ENCODE measurements around the gene XRN1.
A peak's percentile ranks its signal among the peaks of the same experiment; 100 is the strongest.
"Not testable (repeated sequence)": the region's sequence is repeated elsewhere in the genome, so short reads cannot be mapped to it uniquely, and the experiment has no call there.

The XRN1 gene

DNA sequence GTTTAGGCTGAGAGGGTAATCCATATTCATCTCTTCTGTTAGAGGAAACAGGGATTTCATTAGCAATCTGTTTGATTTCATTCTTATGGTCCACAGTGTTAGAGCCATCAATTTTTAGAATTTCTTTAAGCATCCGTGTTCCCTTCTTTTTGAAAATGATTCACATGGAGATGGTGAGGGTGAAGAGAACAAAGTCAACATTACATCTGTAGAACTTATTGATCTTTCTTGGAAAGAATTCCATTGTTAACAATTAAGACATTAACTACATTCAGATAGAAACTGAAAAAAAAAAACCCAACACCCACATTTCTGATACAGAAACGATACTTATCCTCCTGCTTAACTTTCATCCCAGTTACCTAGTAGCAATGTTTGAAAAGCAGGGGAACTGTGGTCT is 115.4 kb downstream of the XRN1 start:
- Histone ChIP-seq H3K27ac (ENCODE audit: low read depth, low read length, severe bottlenecking) (no peak overlapping the region), H3K4me1 (ENCODE audit: control insufficient read depth, insufficient read depth, low read length, poor library complexity, severe bottlenecking) (no peaks in the 10 kb centered on the region), H3K4me3 (ENCODE audit: extremely low read depth, insufficient read depth, low read length, poor library complexity, severe bottlenecking) (no peak overlapping the region), H3K9me3 (ENCODE audit: control insufficient read depth, low read length) (no peaks in the 10 kb centered on the region), H3K36me3 (ENCODE audit: control insufficient read depth, insufficient read depth, low read length) (peaks cover 41% of the 10 kb centered on the region)
- WGBS, 2 experiments (ENCODE audit: insufficient coverage in 2 of 2), result no CpG with 5 or more reads among the region's 2 CpGs

DNA sequence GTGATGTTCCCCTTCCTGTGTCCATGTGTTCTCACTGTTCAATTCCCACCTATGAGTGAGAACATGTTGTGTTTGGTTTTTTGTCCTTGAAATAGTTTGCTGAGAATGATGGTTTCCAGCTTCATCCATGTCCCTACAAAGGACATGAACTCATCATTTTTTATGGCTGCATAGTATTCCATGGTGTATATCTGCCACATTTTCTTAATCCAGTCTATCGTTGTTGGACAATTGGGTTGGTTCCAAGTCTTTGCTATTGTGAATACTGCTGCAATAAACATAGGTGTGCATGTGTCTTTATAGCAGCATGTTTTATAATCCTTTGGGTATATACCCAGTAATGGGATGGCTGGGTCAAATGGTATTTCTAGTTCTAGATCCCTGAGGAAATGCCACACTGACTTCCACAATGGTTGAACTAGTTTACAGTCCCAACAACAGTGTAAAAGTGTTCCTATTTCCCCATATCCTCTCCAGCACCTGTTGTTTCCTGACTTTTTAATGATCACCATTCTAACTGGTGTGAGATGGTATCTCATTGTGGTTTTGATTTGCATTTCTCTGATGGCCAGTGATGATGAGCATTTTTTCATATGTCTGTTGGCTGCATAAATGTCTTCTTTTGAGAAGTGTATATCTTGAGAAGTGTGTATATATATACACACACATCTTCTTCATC is 123.4 kb downstream of the XRN1 start:
- not testable (repeated sequence) for H3K27ac ChIP-seq (ENCODE audit: low read depth, low read length, severe bottlenecking); H3K4me1 ChIP-seq (ENCODE audit: control insufficient read depth, insufficient read depth, low read length, poor library complexity, severe bottlenecking); H3K4me3 ChIP-seq (ENCODE audit: extremely low read depth, insufficient read depth, low read length, poor library complexity, severe bottlenecking); H3K9me3 ChIP-seq (ENCODE audit: control insufficient read depth, low read length); H3K36me3 ChIP-seq (ENCODE audit: control insufficient read depth, insufficient read depth, low read length)
- no CpG with 5 or more reads among the region's 1 CpG for WGBS, 2 experiments (ENCODE audit: insufficient coverage in 2 of 2)

DNA sequence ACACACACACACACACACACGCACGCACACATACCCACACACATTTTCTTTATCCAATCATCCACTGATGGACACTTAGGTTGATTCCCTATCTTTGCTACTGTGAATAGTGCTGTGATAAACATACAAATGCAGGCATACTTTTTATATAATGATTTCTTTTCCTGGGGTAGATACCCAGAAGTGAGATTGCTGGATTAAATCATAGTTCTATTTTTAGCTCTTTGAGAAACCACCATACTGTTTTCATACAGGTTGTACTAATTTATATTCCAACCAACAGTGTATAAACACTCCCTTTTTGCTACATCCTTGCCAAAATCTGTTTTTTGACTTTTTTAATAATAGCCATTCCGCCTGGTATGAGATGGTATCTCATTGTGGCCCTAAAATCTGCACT is 127.9 kb downstream of the XRN1 start:
- 100% methylated on average over 1 of the region's 3 CpGs; no CpG with 5 or more reads in 1 of the 2 experiments for WGBS, 2 experiments (ENCODE audit: insufficient coverage in 2 of 2)
- no peak overlapping the region for H3K27ac ChIP-seq (ENCODE audit: low read depth, low read length, severe bottlenecking)
- no peak overlapping the region for H3K4me3 ChIP-seq (ENCODE audit: extremely low read depth, insufficient read depth, low read length, poor library complexity, severe bottlenecking)
- no peaks in the 10 kb centered on the region for H3K9me3 ChIP-seq (ENCODE audit: control insufficient read depth, low read length)
- peaks cover 12% of the 10 kb centered on the region for H3K4me1 ChIP-seq (ENCODE audit: control insufficient read depth, insufficient read depth, low read length, poor library complexity, severe bottlenecking)
- H3K36me3 ChIP-seq (ENCODE audit: control insufficient read depth, insufficient read depth, low read length), result no peaks in the 10 kb centered on the region

DNA sequence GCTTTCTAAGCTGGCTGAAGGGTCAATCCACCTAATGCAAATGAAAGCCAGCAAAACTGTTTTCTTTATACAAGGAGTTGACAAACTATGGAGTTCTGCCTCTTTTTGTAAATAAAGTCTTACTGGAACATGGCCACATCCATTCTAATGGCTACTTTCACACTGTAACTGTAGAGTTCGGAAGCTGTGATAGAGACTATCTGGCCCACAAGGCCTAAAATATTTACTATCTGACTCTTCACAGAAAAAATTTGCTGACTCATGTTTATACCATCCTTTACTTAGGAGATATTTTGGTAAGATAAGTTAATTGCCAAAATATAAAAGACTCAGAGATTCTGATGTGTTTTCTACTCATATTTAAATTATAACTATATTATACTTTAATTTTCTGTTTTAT is 128.7 kb downstream of the XRN1 start:
- H3K9me3 ChIP-seq (ENCODE audit: control insufficient read depth, low read length), result no peaks in the 10 kb centered on the region
- no peak overlapping the region for H3K4me3 ChIP-seq (ENCODE audit: extremely low read depth, insufficient read depth, low read length, poor library complexity, severe bottlenecking)
- H3K4me1 ChIP-seq (ENCODE audit: control insufficient read depth, insufficient read depth, low read length, poor library complexity, severe bottlenecking), result peaks cover 12% of the 10 kb centered on the region
- H3K27ac ChIP-seq (ENCODE audit: low read depth, low read length, severe bottlenecking), result no peak overlapping the region
- WGBS, 2 experiments (ENCODE audit: insufficient coverage in 2 of 2), result no CpG with 5 or more reads among the region's 1 CpG
- H3K36me3 ChIP-seq (ENCODE audit: control insufficient read depth, insufficient read depth, low read length), result no peaks in the 10 kb centered on the region

DNA sequence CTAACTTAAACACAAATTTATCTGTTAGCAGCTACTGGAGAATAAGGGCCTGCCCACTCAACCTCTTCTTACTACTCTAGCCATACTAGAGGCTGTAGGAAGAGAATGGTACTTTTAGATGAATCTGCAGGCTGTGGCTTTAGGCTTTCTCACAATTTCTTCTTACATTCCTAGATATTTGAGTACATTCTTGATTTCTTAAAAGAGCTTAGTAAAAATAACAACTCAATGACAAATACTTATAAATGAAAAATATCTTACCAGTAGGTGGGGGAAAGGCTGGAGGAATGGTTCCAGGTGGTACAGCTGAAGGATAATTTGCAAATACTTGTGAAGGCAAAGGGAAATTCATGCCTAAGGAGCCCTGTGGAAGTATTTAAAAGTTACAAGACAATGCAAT is 129.5 kb downstream of the XRN1 start:
- Histone ChIP-seq H3K4me1 (ENCODE audit: control insufficient read depth, insufficient read depth, low read length, poor library complexity, severe bottlenecking) (peaks cover 12% of the 10 kb centered on the region), H3K27ac (ENCODE audit: low read depth, low read length, severe bottlenecking) (no peak overlapping the region), H3K9me3 (ENCODE audit: control insufficient read depth, low read length) (no peaks in the 10 kb centered on the region), H3K4me3 (ENCODE audit: extremely low read depth, insufficient read depth, low read length, poor library complexity, severe bottlenecking) (no peak overlapping the region), H3K36me3 (ENCODE audit: control insufficient read depth, insufficient read depth, low read length) (peaks cover under 1% of the 10 kb centered on the region)

DNA sequence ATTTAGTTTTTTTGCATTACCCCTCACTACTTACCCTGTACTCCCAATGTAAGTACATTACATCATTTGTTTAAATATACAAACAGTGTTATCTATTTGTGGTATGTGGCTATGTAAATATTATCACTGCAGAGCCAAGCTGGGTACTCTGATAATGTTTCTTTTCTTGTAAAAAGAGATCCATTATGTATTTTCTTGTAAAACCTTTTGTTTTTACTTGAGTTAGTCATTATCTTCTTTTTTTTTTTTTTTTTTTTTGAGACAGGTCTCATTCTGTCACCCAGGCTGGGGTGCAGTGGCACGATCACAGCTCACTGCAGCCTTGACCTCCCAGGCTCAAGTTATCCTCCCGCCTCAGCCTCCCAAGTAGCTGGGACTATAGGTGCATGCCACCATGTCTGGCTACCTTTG is 131.9 kb downstream of the XRN1 start:
- H3K36me3 ChIP-seq (ENCODE audit: control insufficient read depth, insufficient read depth, low read length), result peaks cover 20% of the 10 kb centered on the region
- H3K9me3 ChIP-seq (ENCODE audit: control insufficient read depth, low read length); H3K4me3 ChIP-seq (ENCODE audit: extremely low read depth, insufficient read depth, low read length, poor library complexity, severe bottlenecking): not testable (repeated sequence)
- H3K27ac ChIP-seq (ENCODE audit: low read depth, low read length, severe bottlenecking), result peak overlapping the region; percentile 0
- H3K4me1 ChIP-seq (ENCODE audit: control insufficient read depth, insufficient read depth, low read length, poor library complexity, severe bottlenecking), result peaks cover 12% of the 10 kb centered on the region
- WGBS, 2 experiments (ENCODE audit: insufficient coverage in 2 of 2), result 100% methylated on average over 1 to 2 of the region's 2 CpGs

DNA sequence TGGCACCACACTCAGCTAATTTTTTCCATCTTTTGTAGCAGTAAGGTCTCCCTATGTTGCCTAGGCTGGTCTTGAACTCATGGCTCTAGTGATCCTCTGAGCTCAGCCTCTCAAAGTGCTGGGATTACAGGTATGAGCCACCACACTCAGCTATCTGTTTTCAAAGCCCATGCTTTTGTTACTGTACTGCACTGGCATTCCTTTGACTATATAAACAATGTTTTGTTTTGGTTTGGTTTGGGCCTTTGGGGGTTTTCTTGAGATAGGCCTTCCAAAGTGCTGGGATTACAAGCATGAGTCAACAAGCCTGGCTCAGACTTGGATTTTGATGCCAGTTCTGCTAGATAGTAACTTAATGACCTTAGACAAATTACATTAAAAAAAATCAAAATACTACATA is 132.8 kb downstream of the XRN1 start:
- Histone ChIP-seq H3K27ac (ENCODE audit: low read depth, low read length, severe bottlenecking) (no peak overlapping the region), H3K36me3 (ENCODE audit: control insufficient read depth, insufficient read depth, low read length) (peaks cover 20% of the 10 kb centered on the region), H3K9me3 (ENCODE audit: control insufficient read depth, low read length) (no peaks in the 10 kb centered on the region), H3K4me1 (ENCODE audit: control insufficient read depth, insufficient read depth, low read length, poor library complexity, severe bottlenecking) (peaks cover 12% of the 10 kb centered on the region), H3K4me3 (ENCODE audit: extremely low read depth, insufficient read depth, low read length, poor library complexity, severe bottlenecking) (no peak overlapping the region)

DNA sequence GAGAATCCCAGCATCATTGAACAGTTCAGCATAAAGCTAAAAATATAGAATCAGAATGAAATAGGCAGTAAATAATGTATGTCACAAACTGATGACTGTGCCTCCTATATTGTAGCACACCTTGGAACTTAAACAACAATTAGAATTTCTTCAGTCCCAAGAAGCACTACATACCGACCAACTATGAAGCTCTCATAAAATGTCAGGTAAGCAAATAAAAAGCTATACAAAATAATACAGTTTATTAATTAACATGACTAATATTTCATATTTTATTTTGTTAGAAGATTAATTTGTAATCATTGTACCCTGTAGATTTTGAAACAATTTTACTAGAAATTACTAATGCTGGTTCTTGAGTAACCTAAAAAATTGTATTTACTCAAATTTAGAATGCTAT is 137.4 kb downstream of the XRN1 start:
- Histone ChIP-seq H3K27ac (ENCODE audit: low read depth, low read length, severe bottlenecking) (no peak overlapping the region), H3K36me3 (ENCODE audit: control insufficient read depth, insufficient read depth, low read length) (peaks cover 27% of the 10 kb centered on the region), H3K9me3 (ENCODE audit: control insufficient read depth, low read length) (no peaks in the 10 kb centered on the region), H3K4me1 (ENCODE audit: control insufficient read depth, insufficient read depth, low read length, poor library complexity, severe bottlenecking) (no peaks in the 10 kb centered on the region), H3K4me3 (ENCODE audit: extremely low read depth, insufficient read depth, low read length, poor library complexity, severe bottlenecking) (no peak overlapping the region)
- WGBS, 2 experiments (ENCODE audit: insufficient coverage in 2 of 2), result no CpG with 5 or more reads among the region's 1 CpG

DNA sequence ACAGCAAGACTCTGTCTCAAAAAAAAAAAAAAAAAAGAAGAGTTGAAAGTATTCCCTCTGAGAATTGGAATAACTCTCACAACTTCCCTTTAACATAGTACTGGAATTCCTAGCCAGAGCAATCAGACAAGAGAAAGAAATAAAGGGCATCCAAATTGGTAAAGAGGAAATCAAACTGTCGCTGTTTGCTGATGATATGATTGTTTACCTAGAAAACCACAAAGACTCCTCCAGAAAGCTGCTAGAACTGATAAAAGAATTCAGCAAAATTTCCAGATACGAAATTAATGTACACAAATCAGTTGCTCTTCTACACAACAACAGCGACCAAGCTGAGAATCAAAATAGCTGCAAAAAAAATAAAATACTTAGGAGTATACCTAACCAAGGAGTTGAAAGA is 145.0 kb downstream of the XRN1 start:
- not testable (repeated sequence) for H3K36me3 ChIP-seq (ENCODE audit: control insufficient read depth, insufficient read depth, low read length); H3K9me3 ChIP-seq (ENCODE audit: control insufficient read depth, low read length); H3K4me3 ChIP-seq (ENCODE audit: extremely low read depth, insufficient read depth, low read length, poor library complexity, severe bottlenecking); H3K27ac ChIP-seq (ENCODE audit: low read depth, low read length, severe bottlenecking); H3K4me1 ChIP-seq (ENCODE audit: control insufficient read depth, insufficient read depth, low read length, poor library complexity, severe bottlenecking)
- no CpG with 5 or more reads among the region's 3 CpGs for WGBS, 2 experiments (ENCODE audit: insufficient coverage in 2 of 2)

DNA sequence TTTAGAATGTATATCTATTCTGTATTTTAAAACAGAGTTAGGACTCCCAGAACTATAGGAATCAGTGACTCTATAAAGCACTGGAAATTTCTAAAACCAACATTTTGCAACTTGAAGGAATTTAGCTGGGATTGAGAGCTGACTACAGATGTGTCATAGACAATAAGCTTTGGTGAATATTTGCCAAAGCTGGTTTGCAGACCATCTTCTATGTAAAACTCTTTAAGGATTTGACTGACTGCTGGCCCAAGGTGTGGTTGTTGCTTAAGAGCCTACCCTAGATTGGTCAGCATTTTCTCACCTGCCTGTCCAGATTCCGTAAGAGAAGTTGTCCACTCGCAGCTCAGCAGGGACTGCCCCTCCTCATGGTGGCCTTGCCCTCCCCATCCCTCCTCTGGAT is 149.2 kb downstream of the XRN1 start:
- H3K9me3 ChIP-seq (ENCODE audit: control insufficient read depth, low read length), result no peaks in the 10 kb centered on the region
- no peaks in the 10 kb centered on the region for H3K36me3 ChIP-seq (ENCODE audit: control insufficient read depth, insufficient read depth, low read length)
- H3K27ac ChIP-seq (ENCODE audit: low read depth, low read length, severe bottlenecking), result no peak overlapping the region
- no peak overlapping the region for H3K4me3 ChIP-seq (ENCODE audit: extremely low read depth, insufficient read depth, low read length, poor library complexity, severe bottlenecking)
- 83 to 100% methylated on average over 1 of the region's 2 CpGs for WGBS, 2 experiments (ENCODE audit: insufficient coverage in 2 of 2)
- H3K4me1 ChIP-seq (ENCODE audit: control insufficient read depth, insufficient read depth, low read length, poor library complexity, severe bottlenecking), result no peaks in the 10 kb centered on the region

DNA sequence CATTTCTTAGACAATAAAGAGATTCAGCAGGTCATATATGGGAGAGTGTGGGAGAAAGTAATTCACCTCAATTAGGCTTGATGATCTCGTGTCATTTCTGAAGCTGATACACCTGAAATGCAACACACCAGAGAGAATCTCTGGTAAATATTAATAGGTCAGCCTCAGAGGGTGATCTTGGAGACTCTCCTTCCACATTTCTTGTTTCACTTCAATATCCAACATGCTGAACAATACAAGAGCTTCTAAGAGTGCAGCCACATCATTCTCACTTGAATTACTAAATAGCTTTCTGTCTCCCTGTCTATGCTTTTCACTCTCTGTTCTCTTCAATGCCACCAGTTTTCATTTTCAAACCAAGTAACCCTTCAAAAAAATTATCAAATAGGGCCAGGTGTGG is 151.3 kb downstream of the XRN1 start:
- H3K4me3 ChIP-seq (ENCODE audit: extremely low read depth, insufficient read depth, low read length, poor library complexity, severe bottlenecking), result no peak overlapping the region
- WGBS, 2 experiments (ENCODE audit: insufficient coverage in 2 of 2), result 60% methylated on average over 1 of the region's 1 CpG; no CpG with 5 or more reads in 1 of the 2 experiments
- H3K27ac ChIP-seq (ENCODE audit: low read depth, low read length, severe bottlenecking), result no peak overlapping the region
- H3K36me3 ChIP-seq (ENCODE audit: control insufficient read depth, insufficient read depth, low read length), result no peaks in the 10 kb centered on the region
- H3K9me3 ChIP-seq (ENCODE audit: control insufficient read depth, low read length), result no peaks in the 10 kb centered on the region
- no peaks in the 10 kb centered on the region for H3K4me1 ChIP-seq (ENCODE audit: control insufficient read depth, insufficient read depth, low read length, poor library complexity, severe bottlenecking)

All from mesodermal cell (in vitro differentiated cells).